D341Med (cell line): Measurements from ENCODE around the gene PALLD.

ENCODE experiments used
- DNase-seq: peaks from one replicate; pipeline ENCODE4 v3.0.0; 2012; ENCODE audit warnings: low spot score

Gene PALLD

DNA sequence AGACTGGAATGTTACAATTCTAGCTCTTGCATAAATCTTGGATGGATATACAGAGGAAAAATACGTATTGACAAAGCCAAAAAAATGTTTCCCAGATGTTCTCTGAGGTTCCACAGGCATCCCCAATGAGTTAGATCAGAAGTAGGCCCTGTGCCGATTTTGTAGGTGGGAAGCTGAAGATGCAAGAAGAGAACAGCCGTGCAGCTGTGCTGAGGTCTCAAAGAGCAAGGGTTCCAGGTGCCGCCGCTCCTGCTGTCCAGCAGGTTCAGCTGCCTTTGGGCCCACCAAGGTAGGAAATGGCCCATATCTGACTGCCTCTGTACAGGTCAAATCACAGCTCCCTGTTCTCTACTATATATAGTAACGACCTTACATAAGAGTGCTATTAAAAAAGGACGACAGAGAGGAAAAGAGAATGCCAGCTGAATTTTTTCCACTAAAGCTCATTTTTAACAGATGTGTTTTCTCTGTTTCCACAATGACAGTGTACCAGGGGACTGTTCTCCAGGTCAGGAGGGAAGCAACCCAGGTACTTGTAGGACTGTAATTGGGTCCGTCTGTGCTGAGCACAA is 357.6 kb downstream of the PALLD start:
- DNase-seq, result no peak

DNA sequence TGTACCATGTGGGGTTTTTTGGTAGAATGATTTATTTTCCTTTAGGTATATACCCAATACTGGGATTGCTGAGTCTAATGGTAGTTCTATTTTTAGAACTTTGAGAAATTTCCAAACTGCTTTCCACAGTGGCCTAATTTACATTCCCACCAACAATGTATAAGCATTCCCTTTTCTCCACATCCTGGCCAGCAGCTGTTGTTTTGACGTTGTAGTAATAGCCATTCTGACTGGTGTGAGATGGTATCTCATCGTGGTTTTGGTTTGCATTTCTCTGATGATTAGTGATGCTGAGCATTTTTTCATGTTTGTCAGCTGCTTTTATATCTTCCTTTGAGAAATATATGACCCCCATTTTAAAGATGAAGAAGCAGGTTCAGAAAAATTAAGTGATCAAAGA is 359.5 kb downstream of the PALLD start:
- DNase-seq, result no peak

GRCh38 chr4:168857009-168857408 is 360.2 kb downstream of the PALLD start:
- no peak for DNase-seq

- no peak for DNase-seq
Observed at GRCh38 chr4:168857546-168858314, 360.9 kb downstream of the PALLD start.

GRCh38 chr4:168859100-168859499 is 362.2 kb downstream of the PALLD start:
- DNase-seq, result no peak

DNA sequence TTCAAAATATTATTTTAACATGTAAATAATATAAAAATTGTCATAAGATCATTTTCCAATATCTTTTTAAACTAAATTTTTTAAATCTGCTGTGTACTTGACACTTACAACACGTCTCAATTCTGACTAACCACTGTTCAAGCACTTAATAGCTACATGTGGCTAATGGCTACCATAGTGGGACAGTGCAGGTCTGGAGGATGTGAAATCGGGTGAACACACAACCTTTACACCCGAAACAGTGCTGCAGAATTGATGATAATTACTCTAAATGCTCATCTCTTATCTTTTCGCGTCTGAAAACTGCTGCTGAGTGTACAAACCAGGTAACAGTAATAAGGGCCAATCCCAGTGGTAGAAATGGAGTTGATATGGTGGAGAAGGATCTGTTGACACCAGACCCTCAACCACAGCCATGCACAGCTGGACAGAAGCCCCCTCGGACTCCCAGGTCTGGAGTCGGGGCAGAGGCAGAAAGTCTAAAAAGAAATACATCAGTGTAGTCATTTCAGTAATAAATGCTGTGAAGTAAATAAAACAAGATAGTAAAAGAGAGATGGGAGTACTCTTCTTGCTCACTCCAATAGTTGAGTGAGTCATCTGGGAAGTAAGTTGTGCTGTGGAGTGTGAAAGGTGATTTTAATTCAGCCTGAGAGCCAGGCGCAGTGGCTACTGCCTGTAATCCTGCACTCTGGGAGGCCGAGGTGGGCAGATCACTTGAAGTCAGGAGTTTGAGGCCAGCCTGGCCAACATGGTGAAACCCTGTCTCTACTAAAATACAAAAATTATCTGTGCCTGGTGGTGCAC is 363.2 kb downstream of the PALLD start:
- no peak for DNase-seq

DNA sequence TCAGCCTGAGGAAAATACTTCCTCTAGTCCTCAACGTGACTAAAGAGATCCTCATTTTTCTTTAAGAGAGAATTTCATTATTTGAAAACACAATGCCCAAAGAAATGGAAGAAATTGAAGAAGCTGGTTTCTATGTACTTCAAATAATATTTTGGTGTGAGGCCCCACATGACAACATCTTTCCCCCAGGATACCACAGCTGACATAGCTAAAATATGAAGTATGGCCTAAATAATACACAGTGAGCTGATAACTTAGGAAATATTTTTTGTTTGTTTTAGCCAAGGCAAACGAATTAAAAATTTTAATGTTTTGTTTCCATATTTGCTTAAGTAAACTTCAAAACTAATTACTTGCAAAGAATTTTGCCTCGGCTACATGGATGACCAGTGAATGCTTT is 364.0 kb downstream of the PALLD start:
- DNase-seq, result no peak

- DNase-seq, result no peak
Observed at GRCh38 chr4:168863719-168864647, 367.1 kb downstream of the PALLD start.

DNA sequence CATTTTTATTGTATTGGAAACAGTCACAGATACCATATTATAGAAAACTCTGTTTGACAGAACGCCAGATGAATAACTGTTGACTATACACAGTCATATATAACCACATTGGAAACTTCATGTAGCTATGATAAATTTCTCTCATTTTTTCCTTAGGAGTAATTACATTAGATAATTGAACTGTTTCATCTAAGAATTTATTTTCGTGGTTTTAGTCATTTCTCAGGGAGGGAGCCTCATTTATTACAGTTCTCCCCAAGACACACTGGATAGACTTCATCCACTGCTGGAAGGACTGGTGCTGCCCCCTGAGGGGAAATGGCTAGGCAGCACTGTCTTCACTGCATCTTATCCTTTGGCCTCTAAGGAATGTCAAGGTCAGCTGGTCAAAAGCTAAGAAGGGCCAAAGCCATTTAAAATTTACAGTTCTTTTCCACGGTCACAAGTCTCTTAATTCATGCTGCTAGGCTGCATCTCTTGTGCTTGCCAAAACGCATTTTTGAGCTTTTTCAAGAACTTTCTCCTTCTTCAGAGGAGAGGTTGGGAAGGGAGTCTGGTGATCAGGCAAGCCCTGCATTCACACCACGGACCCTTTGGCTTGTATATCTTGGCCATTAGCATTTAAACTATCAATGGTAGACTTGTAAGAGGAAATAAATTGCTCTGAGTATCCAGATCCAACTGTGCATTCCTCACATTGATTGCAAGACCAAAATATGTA is 368.1 kb downstream of the PALLD start:
- DNase-seq, result no peak

GRCh38 chr4:168865854-168866253 is 369.0 kb downstream of the PALLD start:
- DNase-seq, result no peak

- no peak for DNase-seq
Observed at GRCh38 chr4:168866635-168867034, 369.8 kb downstream of the PALLD start.

GRCh38 chr4:168867128-168867527 is 370.3 kb downstream of the PALLD start:
- DNase-seq, result no peak

DNA sequence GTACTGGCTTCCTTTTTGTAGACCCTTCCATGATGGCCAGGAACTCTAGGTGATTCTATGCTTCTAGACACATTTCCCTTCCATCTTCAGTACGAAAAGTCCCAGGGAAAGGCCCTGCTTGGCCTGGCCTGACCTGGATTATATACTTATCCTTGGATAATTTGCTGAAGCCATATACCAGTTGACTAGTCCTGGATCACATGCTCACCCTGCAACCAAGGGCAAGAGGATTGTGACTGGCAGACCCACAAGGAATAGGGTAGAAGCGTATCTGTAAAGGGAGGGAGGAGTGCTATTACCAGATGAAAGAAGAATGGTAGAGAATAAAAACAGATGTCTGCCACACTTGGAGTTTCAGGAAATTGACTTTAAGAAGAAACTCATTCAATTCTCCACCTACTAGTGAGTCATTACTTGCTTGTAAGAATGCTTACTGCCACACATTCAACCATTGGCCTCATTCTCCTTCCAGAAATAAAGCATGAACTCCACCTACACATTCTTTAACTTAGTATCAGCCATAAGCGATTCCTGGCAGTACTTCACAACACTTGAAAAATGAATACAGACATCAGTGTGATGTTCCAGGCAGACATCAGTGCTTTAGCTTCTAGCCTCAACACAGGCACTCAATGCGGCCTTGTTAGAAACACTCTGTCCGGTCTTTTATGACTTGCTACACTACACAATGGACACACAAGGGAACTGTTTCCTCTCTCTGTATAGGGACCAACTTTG is 371.4 kb downstream of the PALLD start:
- DNase-seq, result no peak

- no peak for DNase-seq
Observed at GRCh38 chr4:168868802-168869201, 371.9 kb downstream of the PALLD start.

DNA sequence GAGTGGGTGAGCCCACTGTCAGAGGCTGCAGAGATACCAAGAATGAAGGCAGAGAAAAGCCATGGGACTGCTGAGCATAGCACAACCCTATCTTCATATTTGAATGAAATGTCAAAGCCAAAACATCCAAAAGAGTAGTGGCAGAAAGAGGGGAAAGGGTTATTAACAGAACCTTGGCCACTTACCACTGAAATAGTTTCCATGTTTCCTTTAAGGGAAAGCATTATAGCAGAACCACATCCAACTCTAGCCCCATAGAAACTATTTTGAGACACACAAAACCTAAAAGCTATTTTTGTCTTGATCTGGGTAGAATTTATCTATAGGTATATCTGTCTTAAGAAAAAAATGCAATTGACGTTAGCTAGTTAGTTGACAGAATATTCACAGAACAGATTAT is 373.2 kb downstream of the PALLD start:
- no peak for DNase-seq

- no peak for DNase-seq
Observed at GRCh38 chr4:168871632-168872031, 374.8 kb downstream of the PALLD start.

- no peak for DNase-seq
Observed at GRCh38 chr4:168874083-168874482, 377.2 kb downstream of the PALLD start.

GRCh38 chr4:168876106-168876505 is 379.3 kb downstream of the PALLD start:
- no peak for DNase-seq

- peak; percentile 85 for DNase-seq
Observed at GRCh38 chr4:168877511-168878491, 380.9 kb downstream of the PALLD start.
